HepG2 (cell line): Measurements from ENCODE around the gene SLC6A7.

Source experiments
- BCLAF1 ChIP-seq: fragments of 450-650 bp; IDR thresholded peaks from 2 replicates; pipeline ENCODE4 v1.6.1; 2017; ENCODE audit warnings: mild to moderate bottlenecking
- CEBPB ChIP-seq: IDR thresholded peaks from 2 replicates; pipeline ENCODE4 v1.6.1; 2011; ENCODE audit warnings: low read depth, low read length, improper control_type of control experiment, borderline replicate concordance
- CTCF ChIP-seq: sonication (generic); formaldehyde crosslinking; IDR thresholded peaks from 2 replicates; pipeline ENCODE4 v1.5.0; 2020; ENCODE audit warnings: mild to moderate bottlenecking, missing genetic modification reagents, moderate library complexity
- EP300 ChIP-seq, 3 experiments: sonication (generic) in 1 of 3; formaldehyde crosslinking in 1 of 3; IDR thresholded peaks; 2 replicates each; pipeline versions ENCODE4 v1.5.1 to v1.6.1; 2011 to 2020; ENCODE audit warnings: low read depth in 2 of 3, low read length in 2 of 3, borderline replicate concordance in 1 of 3, improper control_type of control experiment in 1 of 3, mild to moderate bottlenecking in 1 of 3, missing genetic modification reagents in 1 of 3, moderate library complexity in 1 of 3
- EZH2 ChIP-seq: conservative IDR thresholded peaks from 2 replicates; pipeline ENCODE4 v1.6.1; 2012; ENCODE audit warnings: mild to moderate bottlenecking, low read depth, low read length, moderate library complexity
- JUNB ChIP-seq: sonication (generic); formaldehyde crosslinking; IDR thresholded peaks from 2 replicates; pipeline ENCODE4 v1.8.0; 2022; ENCODE audit warnings: missing genetic modification reagents, mild to moderate bottlenecking, borderline replicate concordance
- MAX ChIP-seq: IDR thresholded peaks from 2 replicates; pipeline ENCODE4 v1.6.1; 2012; ENCODE audit warnings: inconsistent platforms
- NFE2L1 ChIP-seq: sonication (generic); formaldehyde crosslinking; IDR thresholded peaks from 2 replicates; pipeline ENCODE4 v1.4.0; 2020; ENCODE audit warnings: missing genetic modification reagents, mild to moderate bottlenecking, borderline replicate concordance
- SMC3 ChIP-seq: IDR thresholded peaks from 2 replicates; pipeline ENCODE4 v1.6.1; 2011; ENCODE audit warnings: low read length, improper control_type of control experiment
- ZMAT3 ChIP-seq: sonication (generic); formaldehyde crosslinking; conservative IDR thresholded peaks from 2 replicates; pipeline ENCODE4 v1.7.0; 2021; ENCODE audit warnings: missing genetic modification reagents
- ZNF768 ChIP-seq: sonication (generic); formaldehyde crosslinking; IDR thresholded peaks from 2 replicates; pipeline ENCODE4 v1.4.0; 2020; ENCODE audit warnings: missing genetic modification reagents

GRCh38 chr5:150154618-150155128 is 35.2 kb upstream of the SLC6A7 start:
- TF ChIP-seq EP300 (IDR thresholded peaks at IDR 0.05; ENCODE audit: low read depth in 2 of 2, low read length in 2 of 2) (no peak), EP300 (CRISPR knock-in tag; IDR thresholded peaks at IDR 0.05; ENCODE audit: borderline replicate concordance) (no peak), ZNF768 (CRISPR knock-in tag) (no peak), MAX (no peak), CTCF (CRISPR knock-in tag) (no peak), SMC3 (no peak), CEBPB (no peak), JUNB (CRISPR knock-in tag) (no peak), EZH2 (no peak), BCLAF1 (no peak), ZMAT3 (CRISPR knock-in tag) (no peak), NFE2L1 (CRISPR knock-in tag) (no peak)
